ENCODE data around the gene ENC1. TPM values are rescaled to one million over a fixed set of nuclear protein-coding genes. Genes with fewer than 3 reads are reported as not detected.

ENC1 gene
- total RNA-seq, 1 experiment from 2014 or later: 24.5 TPM

DNA sequence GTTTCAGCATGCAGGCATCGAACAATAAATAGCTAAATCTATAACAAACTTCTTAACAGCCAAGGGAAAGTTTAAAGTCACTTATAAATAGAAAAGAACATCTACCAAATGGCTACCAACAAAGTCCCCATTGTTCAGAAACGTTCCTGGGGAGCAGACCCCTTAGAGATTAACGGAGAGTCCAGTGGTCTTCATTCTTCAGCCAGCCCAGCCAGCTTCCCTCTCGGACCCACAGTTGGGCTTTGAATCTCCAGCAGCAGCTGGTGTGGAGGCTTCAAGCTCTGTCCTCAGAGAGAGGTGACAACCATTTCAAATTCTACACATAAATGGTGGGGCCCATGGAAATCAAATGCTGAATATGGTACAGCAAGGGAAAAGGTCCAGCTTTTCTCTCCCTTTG lies 11.2 kb downstream of the ENC1 start:
- CTCF ChIA-PET: no interaction called here
- POLR2A ChIA-PET (ENCODE audit: unreplicated experiment): no interaction called here
- no TSS peak for BruUV-seq (replicated peaks)
- no peak for ATAC-seq
- Histone ChIP-seq H3K4me2 (ENCODE audit: low read length) (no peak overlapping the region), H4K20me1 (ENCODE audit: low read length) (0 out of 2 replicates have a peak, but pooled peaks cover 6% of the 10 kb centered on the region), H3K4me3 (ENCODE audit: low read length) (no peak overlapping the region), H3K9ac (ENCODE audit: low read length) (no peak overlapping the region), H3K4me1 (ENCODE audit: insufficient read depth, low read length) (peaks cover 50% of the 10 kb centered on the region), H3K36me3 (ENCODE audit: low read depth, low read length) (peaks cover 18% of the 10 kb centered on the region), H3F3A (ENCODE audit: low read length, unreplicated experiment) (peaks cover 30% of the 10 kb centered on the region), H2AFZ (ENCODE audit: low read length) (no peak overlapping the region), H3K27me3 (ENCODE audit: low read length) (no peaks in the 10 kb centered on the region), H3K9me2 (replicated peaks; ENCODE audit: low read length) (no peaks in the 10 kb centered on the region), H3K79me2 (ENCODE audit: low read length) (peaks cover 37% of the 10 kb centered on the region), H3K9me3 (ENCODE audit: low read length) (no peaks in the 10 kb centered on the region), H3K27ac (ENCODE audit: low read length) (no peak overlapping the region)
- no peak for DNase-seq
- TF ChIP-seq EZH2 (IDR thresholded peaks at IDR 0.05; ENCODE audit: low read length, unreplicated experiment): no peak
- TF ChIP-seq EZH2phosphoT487 (IDR thresholded peaks at IDR 0.05; ENCODE audit: borderline replicate concordance, low read length): no peak
- no peak for TF ChIP-seq CTCF (conservative IDR thresholded peaks at IDR 0.05; ENCODE audit: low read depth, low read length)
- intact Hi-C loops (cut with micrococcal nuclease): no loop called here

- ATAC-seq: no peak
- H2AFZ ChIP-seq (ENCODE audit: low read length): no peak overlapping the region
- no peak overlapping the region for H3K9ac ChIP-seq (ENCODE audit: low read length)
- no peaks in the 10 kb centered on the region for H3K9me3 ChIP-seq (ENCODE audit: low read length)
- ChIA-PET POLR2A (ENCODE audit: unreplicated experiment) (no interaction called here), CTCF (no interaction called here)
- H3K4me1 ChIP-seq (ENCODE audit: insufficient read depth, low read length): peaks cover 50% of the 10 kb centered on the region
- peaks cover 36% of the 10 kb centered on the region for H3K79me2 ChIP-seq (ENCODE audit: low read length)
- no peak overlapping the region for H3K4me2 ChIP-seq (ENCODE audit: low read length)
- no peak for DNase-seq
- peaks cover 18% of the 10 kb centered on the region for H3K36me3 ChIP-seq (ENCODE audit: low read depth, low read length)
- H3K4me3 ChIP-seq (ENCODE audit: low read length): no peak overlapping the region
- peaks cover 25% of the 10 kb centered on the region for H3F3A ChIP-seq (ENCODE audit: low read length, unreplicated experiment)
- no peak for TF ChIP-seq EZH2 (IDR thresholded peaks at IDR 0.05; ENCODE audit: low read length, unreplicated experiment)
- TF ChIP-seq CTCF (conservative IDR thresholded peaks at IDR 0.05; ENCODE audit: low read depth, low read length): no peak
- no peak for TF ChIP-seq EZH2phosphoT487 (IDR thresholded peaks at IDR 0.05; ENCODE audit: borderline replicate concordance, low read length)
- H3K27me3 ChIP-seq (ENCODE audit: low read length): no peaks in the 10 kb centered on the region
- H3K9me2 ChIP-seq (replicated peaks; ENCODE audit: low read length): no peaks in the 10 kb centered on the region
- H3K27ac ChIP-seq (ENCODE audit: low read length): no peak overlapping the region
- H4K20me1 ChIP-seq (ENCODE audit: low read length): 0 out of 2 replicates have a peak, but pooled peaks cover 1% of the 10 kb centered on the region
- no TSS peak for BruUV-seq (replicated peaks)
- intact Hi-C loops (cut with micrococcal nuclease): no loop called here
Observed at GRCh38 chr5:74628359-74628758, 12.2 kb downstream of the ENC1 start.

GRCh38 chr5:74627646-74628279 lies 12.8 kb downstream of the ENC1 start:
- CTCF ChIA-PET: no interaction called here
- peaks cover 44% of the 10 kb centered on the region for H3K4me1 ChIP-seq (ENCODE audit: insufficient read depth, low read length)

More at GRCh38 chr5:74627646-74628279, 12.8 kb downstream of the ENC1 start:
- Histone ChIP-seq H3K4me3 (ENCODE audit: low read length) (no peak overlapping the region), H2AFZ (ENCODE audit: low read length) (no peak overlapping the region), H3K4me2 (ENCODE audit: low read length) (no peak overlapping the region), H3K9ac (ENCODE audit: low read length) (no peak overlapping the region), H3K27ac (ENCODE audit: low read length) (no peak overlapping the region), H3K9me3 (ENCODE audit: low read length) (no peaks in the 10 kb centered on the region), H4K20me1 (ENCODE audit: low read length) (no peaks in the 10 kb centered on the region), H3K27me3 (ENCODE audit: low read length) (no peaks in the 10 kb centered on the region), H3K79me2 (ENCODE audit: low read length) (peaks cover 35% of the 10 kb centered on the region), H3F3A (ENCODE audit: low read length, unreplicated experiment) (peaks cover 23% of the 10 kb centered on the region), H3K9me2 (replicated peaks; ENCODE audit: low read length) (no peaks in the 10 kb centered on the region), H3K36me3 (ENCODE audit: low read depth, low read length) (peaks cover 18% of the 10 kb centered on the region)
- TF ChIP-seq EZH2phosphoT487 (IDR thresholded peaks at IDR 0.05; ENCODE audit: borderline replicate concordance, low read length) (no peak), CTCF (conservative IDR thresholded peaks at IDR 0.05; ENCODE audit: low read depth, low read length) (no peak), EZH2 (IDR thresholded peaks at IDR 0.05; ENCODE audit: low read length, unreplicated experiment) (no peak)
- intact Hi-C loops (cut with micrococcal nuclease): no loop called here
- POLR2A ChIA-PET (ENCODE audit: unreplicated experiment): no interaction called here
- no peak for ATAC-seq
- DNase-seq: no peak
- BruUV-seq (replicated peaks): no TSS peak
